ENCODE measurements around the gene COL4A2.

COL4A2 gene

GRCh38 chr13:110323172-110323891, 16.2 kb downstream of the COL4A2 start:
- DNase-seq, result no peak

GRCh38 chr13:110324026-110324749, 17.1 kb downstream of the COL4A2 start:
- no peak for DNase-seq

- no peak for DNase-seq
These were observed 19.3 kb downstream of the COL4A2 start for GRCh38 chr13:110326263-110326904.

GRCh38 chr13:110327051-110327721, 20.1 kb downstream of the COL4A2 start:
- DNase-seq, result no peak

GRCh38 chr13:110328573-110328972, 21.5 kb downstream of the COL4A2 start:
- DNase-seq, result no peak

- DNase-seq, result no peak
These were observed 22.2 kb downstream of the COL4A2 start for GRCh38 chr13:110329258-110329657.

GRCh38 chr13:110329798-110330461, 22.8 kb downstream of the COL4A2 start:
- no peak for DNase-seq

GRCh38 chr13:110330491-110331011, 23.5 kb downstream of the COL4A2 start:
- no peak for DNase-seq

- DNase-seq, result no peak
These were observed 24.3 kb downstream of the COL4A2 start for GRCh38 chr13:110331362-110331761.

GRCh38 chr13:110332750-110333149, 25.7 kb downstream of the COL4A2 start:
- DNase-seq, result no peak

GRCh38 chr13:110333837-110334236, 26.8 kb downstream of the COL4A2 start:
- DNase-seq, result no peak

GRCh38 chr13:110334256-110334655, 27.2 kb downstream of the COL4A2 start:
- no peak for DNase-seq

- DNase-seq, result no peak
These were observed 27.9 kb downstream of the COL4A2 start for GRCh38 chr13:110334841-110335490.

GRCh38 chr13:110336108-110336507, 29.0 kb downstream of the COL4A2 start:
- DNase-seq, result no peak

- DNase-seq, result no peak
These were observed 29.6 kb downstream of the COL4A2 start for GRCh38 chr13:110336681-110337080.

GRCh38 chr13:110337247-110337646, 30.2 kb downstream of the COL4A2 start:
- no peak for DNase-seq

- DNase-seq, result no peak
These were observed 31.5 kb downstream of the COL4A2 start for GRCh38 chr13:110338441-110339101.

GRCh38 chr13:110339263-110339662, 32.2 kb downstream of the COL4A2 start:
- no peak for DNase-seq

- no peak for DNase-seq
These were observed 33.0 kb downstream of the COL4A2 start for GRCh38 chr13:110339975-110340550.

GRCh38 chr13:110340812-110341444, 33.8 kb downstream of the COL4A2 start:
- no peak for DNase-seq

Measured in NCI-H2171 (cell line).